CD4-positive, alpha-beta T cell (primary cell): ENCODE measurements around the gene HIGD1C. TPM values are rescaled to one million over a fixed set of nuclear protein-coding genes. Genes with fewer than 3 reads are reported as not detected.
"Not testable (repeated sequence)": the region's sequence is repeated elsewhere in the genome, so short reads cannot be mapped to it uniquely, and the experiment has no call there.

Source experiments
- ATAC-seq: fragments of 200-7000 bp; cut with Tn5 transposase; one replicate; pipeline ENCODE4 v1.10.0; 2022; ENCODE audit warnings: mild to moderate bottlenecking; ENCODE audit not compliant: poor library complexity
- CTCF ChIA-PET: fragments of 350-600 bp; sonication (Branson Sonifier 250); formaldehyde crosslinking; loops from one replicate; lab custom pipeline; 2021; ENCODE audit warnings: antibody characterized with exemption, inconsistent platforms; lab: Charles Lee
- POLR2A ChIA-PET: fragments of 350-600 bp; sonication (Branson Sonifier 250); formaldehyde crosslinking; loops from one replicate; lab custom pipeline; 2021; ENCODE audit warnings: antibody characterized with exemption, inconsistent platforms; lab: Charles Lee
- DNase-seq, 14 experiments: peaks; one replicate each; pipeline ENCODE4 v3.0.0-alpha.2; 2013 to 2020; ENCODE audit warnings: mixed read lengths in 2 of 14
- H3K27ac ChIP-seq, 2 donors: one replicate each; pipeline versions ENCODE4 v1.5.1 to v1.7.0; 2013; ENCODE audit warnings: low read length in 2 of 2, low read depth in 1 of 2, mild to moderate bottlenecking in 1 of 2
- H3K27me3 ChIP-seq, 2 experiments: 1 replicate in 1 of 2; 2 replicates in 1 of 2; pipeline versions ENCODE4 v1.6.1 to v1.7.0; 2013; ENCODE audit warnings: low read length in 2 of 2, control low read depth in 1 of 2, mild to moderate bottlenecking in 1 of 2, moderate library complexity in 1 of 2; ENCODE audit not compliant: insufficient read depth in 2 of 2, control insufficient read depth in 1 of 2
- H3K36me3 ChIP-seq: one replicate; pipeline ENCODE4 v1.6.1; 2013; ENCODE audit warnings: low read length, control low read depth; ENCODE audit not compliant: insufficient read depth
- H3K4me1 ChIP-seq: one replicate; pipeline ENCODE4 v1.6.1; 2013; ENCODE audit warnings: low read length, control low read depth; ENCODE audit not compliant: insufficient read depth
- H3K4me3 ChIP-seq: one replicate; pipeline ENCODE4 v1.5.1; 2013; ENCODE audit warnings: mild to moderate bottlenecking, low read length, moderate library complexity
- H3K9me3 ChIP-seq, 2 experiments: 1 replicate in 1 of 2; 2 replicates in 1 of 2; pipeline versions ENCODE4 v1.6.1 to v1.7.0; 2013; ENCODE audit warnings: low read length in 2 of 2, mild to moderate bottlenecking in 2 of 2, control low read depth in 1 of 2, moderate library complexity in 1 of 2; ENCODE audit not compliant: control insufficient read depth in 1 of 2, insufficient read depth in 1 of 2
- H3K27ac Mint-ChIP-seq: one replicate; pipeline ENCODE4 v1.8.0; 2020; ENCODE audit warnings: mixed read lengths
- H3K27me3 Mint-ChIP-seq: one replicate; pipeline ENCODE4 v1.8.0; 2021; ENCODE audit warnings: mixed read lengths
- H3K36me3 Mint-ChIP-seq: one replicate; pipeline ENCODE4 v1.8.0; 2021; ENCODE audit warnings: low read depth, mixed read lengths
- H3K4me1 Mint-ChIP-seq: one replicate; pipeline ENCODE4 v1.8.0; 2021; ENCODE audit warnings: low read depth, mixed read lengths
- H3K4me3 Mint-ChIP-seq: one replicate; pipeline ENCODE4 v1.8.0; 2020; ENCODE audit warnings: mild to moderate bottlenecking, mixed read lengths
- H3K9me3 Mint-ChIP-seq: one replicate; pipeline ENCODE4 v1.8.0; 2020; ENCODE audit warnings: mixed read lengths
- intact Hi-C, 2 experiments: fragments of 100-400 bp; cut with DNase I in 1 of 2; cut with micrococcal nuclease in 1 of 2; formaldehyde crosslinking; loops; one replicate each; pipeline versions ENCODE4 v1.15.1 to v1.9.0; 2023 to 2025; cut with DNase I, micrococcal nuclease
- total RNA-seq, 174 experiments: library from RNA in 2 of 174; stranded (reverse) in 2 of 174; gene quantifications; one replicate each; pipeline ENCODE4 v1.2.3 and lab custom pipeline; 2021 to 2026
- TF ChIP-seq, protein P1 (sequence below): fragments of 200-600 bp; IDR thresholded peaks from one replicate; pipeline ENCODE4 v1.8.0; 2022; ENCODE audit warnings: antibody characterized with exemption, mild to moderate bottlenecking

The HIGD1C gene
- total RNA-seq, 2 experiments from 2014 or later: not detected

DNA sequence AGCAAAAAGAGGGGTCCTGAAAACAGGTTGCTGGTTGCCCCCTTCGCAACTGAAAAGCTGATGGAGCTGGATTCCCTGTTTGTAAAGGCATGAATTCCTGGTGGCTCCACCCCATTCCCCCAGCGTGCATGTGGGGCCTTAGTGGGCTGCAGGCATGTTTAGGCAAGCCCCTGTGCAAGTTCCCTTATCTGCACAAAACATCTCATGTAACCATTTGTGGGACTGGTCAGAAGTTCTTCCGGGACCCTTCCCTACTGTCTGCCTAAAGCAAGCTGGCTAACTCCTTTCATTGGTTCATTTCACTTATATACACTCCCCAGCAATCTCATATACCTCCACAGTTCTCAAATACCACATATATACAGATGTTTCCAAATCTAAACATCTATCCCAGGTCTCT lies 24.0 kb upstream of the HIGD1C start:
- ATAC-seq: no peak
- Mint-ChIP-seq H3K4me3 (no peak overlapping the region), H3K4me1 (peaks cover 22% of the 10 kb centered on the region), H3K36me3 (no peaks in the 10 kb centered on the region), H3K27ac (no peak overlapping the region), H3K27me3 (no peaks in the 10 kb centered on the region), H3K9me3 (no peaks in the 10 kb centered on the region)
- no peak for DNase-seq
- Histone ChIP-seq H3K27ac (no peak overlapping the region), H3K9me3 (no peaks in the 10 kb centered on the region), H3K4me1 (peaks cover 9% of the 10 kb centered on the region), H3K36me3 (no peaks in the 10 kb centered on the region), H3K27me3 (no peaks in the 10 kb centered on the region), H3K4me3 (no peak overlapping the region)
- TF ChIP-seq, protein P1, sequence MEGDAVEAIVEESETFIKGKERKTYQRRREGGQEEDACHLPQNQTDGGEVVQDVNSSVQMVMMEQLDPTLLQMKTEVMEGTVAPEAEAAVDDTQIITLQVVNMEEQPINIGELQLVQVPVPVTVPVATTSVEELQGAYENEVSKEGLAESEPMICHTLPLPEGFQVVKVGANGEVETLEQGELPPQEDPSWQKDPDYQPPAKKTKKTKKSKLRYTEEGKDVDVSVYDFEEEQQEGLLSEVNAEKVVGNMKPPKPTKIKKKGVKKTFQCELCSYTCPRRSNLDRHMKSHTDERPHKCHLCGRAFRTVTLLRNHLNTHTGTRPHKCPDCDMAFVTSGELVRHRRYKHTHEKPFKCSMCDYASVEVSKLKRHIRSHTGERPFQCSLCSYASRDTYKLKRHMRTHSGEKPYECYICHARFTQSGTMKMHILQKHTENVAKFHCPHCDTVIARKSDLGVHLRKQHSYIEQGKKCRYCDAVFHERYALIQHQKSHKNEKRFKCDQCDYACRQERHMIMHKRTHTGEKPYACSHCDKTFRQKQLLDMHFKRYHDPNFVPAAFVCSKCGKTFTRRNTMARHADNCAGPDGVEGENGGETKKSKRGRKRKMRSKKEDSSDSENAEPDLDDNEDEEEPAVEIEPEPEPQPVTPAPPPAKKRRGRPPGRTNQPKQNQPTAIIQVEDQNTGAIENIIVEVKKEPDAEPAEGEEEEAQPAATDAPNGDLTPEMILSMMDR: no peak
- intact Hi-C loops: no loop called here
- CTCF ChIA-PET: no interaction called here
- POLR2A ChIA-PET: no interaction called here

DNA sequence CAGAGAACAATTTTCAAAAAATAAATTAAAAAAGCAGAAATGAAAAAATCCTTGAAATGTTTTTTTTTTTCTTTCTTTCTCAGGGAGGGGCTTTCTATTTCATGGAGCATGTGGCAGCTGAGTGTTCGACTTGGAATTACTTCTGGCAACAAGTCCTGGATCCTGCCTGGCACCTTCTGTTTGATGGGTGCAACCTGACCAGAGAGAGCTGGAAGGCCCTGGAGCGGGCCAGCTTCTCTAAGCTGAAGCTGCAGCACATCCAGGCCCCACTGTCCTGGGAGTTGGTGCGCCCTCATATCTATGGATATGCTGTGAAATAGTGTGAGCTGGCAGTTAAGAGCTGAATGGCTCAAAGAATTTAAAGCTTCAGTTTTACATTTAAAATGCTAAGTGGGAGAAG lies 22.5 kb upstream of the HIGD1C start:
- intact Hi-C loops: no loop called here
- TF ChIP-seq, protein P1: no peak
- no peaks in the 10 kb centered on the region for H3K27me3 Mint-ChIP-seq
- no peak overlapping the region for H3K4me3 ChIP-seq
- peaks cover 10% of the 10 kb centered on the region for H3K4me1 Mint-ChIP-seq
- H3K9me3 Mint-ChIP-seq: no peaks in the 10 kb centered on the region
- no peak overlapping the region for H3K27ac Mint-ChIP-seq
- H3K27me3 ChIP-seq: no peaks in the 10 kb centered on the region
- no peak overlapping the region for H3K4me3 Mint-ChIP-seq
- DNase-seq (no peak), ATAC-seq (no peak)
- no peaks in the 10 kb centered on the region for H3K36me3 ChIP-seq
- no peaks in the 10 kb centered on the region for H3K4me1 ChIP-seq
- no peak overlapping the region for H3K27ac ChIP-seq
- CTCF ChIA-PET: no interaction called here
- POLR2A ChIA-PET: no interaction called here
- no peaks in the 10 kb centered on the region for H3K36me3 Mint-ChIP-seq
- H3K9me3 ChIP-seq: no peaks in the 10 kb centered on the region

DNA sequence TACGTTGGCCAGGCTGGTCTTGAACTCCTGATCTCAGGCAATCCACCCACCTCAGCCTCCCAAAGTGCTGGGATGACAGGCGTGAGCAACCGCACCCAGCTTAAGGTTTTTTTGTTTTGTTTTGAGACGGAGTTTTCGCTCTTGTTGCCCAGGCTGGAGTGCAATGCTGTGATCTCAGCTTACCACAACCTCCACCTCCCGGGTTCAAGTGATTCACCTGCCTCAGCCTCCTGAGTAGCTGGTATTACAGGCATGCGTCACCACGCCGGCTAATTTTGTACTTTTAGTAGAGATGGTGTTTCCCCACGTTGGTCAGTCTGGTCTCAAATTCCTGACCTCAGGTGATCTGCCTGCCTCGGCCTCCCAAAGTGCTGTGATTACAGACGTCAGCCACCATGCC lies 21.9 kb upstream of the HIGD1C start:
- H3K9me3 Mint-ChIP-seq, DNase-seq, H3K4me1 ChIP-seq, CTCF ChIA-PET, H3K27ac Mint-ChIP-seq, H3K4me1 Mint-ChIP-seq, H3K27ac ChIP-seq, H3K36me3 ChIP-seq, H3K9me3 ChIP-seq, POLR2A ChIA-PET, H3K4me3 ChIP-seq, H3K27me3 ChIP-seq, H3K27me3 Mint-ChIP-seq, H3K36me3 Mint-ChIP-seq, H3K4me3 Mint-ChIP-seq, ATAC-seq, intact Hi-C loops: not testable (repeated sequence)

DNA sequence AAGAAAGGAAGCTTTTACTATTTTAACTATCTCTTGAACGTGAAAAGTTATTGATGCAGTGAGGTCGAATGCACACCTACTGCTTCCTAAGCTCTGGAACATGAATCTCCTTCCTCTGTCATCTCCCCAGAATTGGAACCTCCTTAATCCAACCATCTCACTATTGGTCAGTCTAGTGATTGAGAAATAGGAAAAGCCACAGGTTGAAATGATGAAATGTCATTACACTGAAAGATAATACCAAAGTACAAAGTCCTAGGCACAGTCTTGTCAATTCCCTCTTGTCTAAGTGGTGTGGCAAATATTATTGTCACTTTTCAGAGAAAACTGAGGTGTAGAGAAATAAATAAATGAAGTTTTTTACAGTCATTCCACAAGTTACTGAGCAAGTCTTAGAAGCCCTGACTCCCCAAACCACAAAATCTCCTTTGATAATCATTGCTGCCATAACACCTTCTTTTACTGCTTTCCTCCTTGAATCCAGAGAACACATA lies 19.5 kb upstream of the HIGD1C start:
- Histone ChIP-seq H3K4me1 (no peaks in the 10 kb centered on the region), H3K36me3 (no peaks in the 10 kb centered on the region), H3K9me3 (peaks cover 0 to 10% of the 10 kb centered on the region in 2 experiments), H3K27ac (no peak overlapping the region), H3K4me3 (no peak overlapping the region), H3K27me3 (no peaks in the 10 kb centered on the region)
- Mint-ChIP-seq H3K27ac (no peak overlapping the region), H3K27me3 (no peaks in the 10 kb centered on the region), H3K9me3 (peaks cover 2% of the 10 kb centered on the region), H3K4me3 (no peak overlapping the region), H3K36me3 (no peaks in the 10 kb centered on the region), H3K4me1 (no peaks in the 10 kb centered on the region)
- TF ChIP-seq, protein P1: no peak
- CTCF ChIA-PET: interaction anchor here (0.6 kb wide), 1 partner anchor 319 kb away, joined by 3 read pairs; no protein-coding TSS in a partner anchor
- no peak for ATAC-seq
- intact Hi-C loops: no loop called here
- DNase-seq: no peak
- POLR2A ChIA-PET: no interaction called here
